Fibroblast of the conjunctiva (primary cell): ENCODE measurements around the gene LMCD1.
A peak's percentile ranks its signal among the peaks of the same experiment; 100 is the strongest.

Experiments used
- DNase-seq: peaks from one replicate; pipeline ENCODE4 v3.0.0-alpha.2; 2010; ENCODE audit warnings: low read depth

LMCD1 gene

DNA sequence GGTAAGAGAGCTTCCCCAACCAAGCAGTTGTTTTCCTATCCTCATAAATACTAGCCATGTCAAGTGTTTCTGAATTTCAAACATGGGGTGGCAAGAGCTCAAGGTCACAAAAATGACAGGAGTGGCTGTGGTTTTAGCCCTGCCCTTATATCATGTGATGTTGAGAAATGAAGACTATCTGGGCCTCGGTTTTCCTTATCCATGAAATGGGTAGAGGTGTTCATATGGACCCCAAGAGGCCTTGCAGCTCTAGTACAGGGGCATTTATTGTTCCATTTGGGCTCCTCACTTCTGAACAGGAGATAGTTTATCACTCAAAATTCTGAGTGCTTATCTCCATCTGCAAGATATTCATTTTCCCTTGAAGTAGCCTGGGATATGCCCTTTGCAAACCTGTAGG, 35.8 kb downstream of the LMCD1 start:
- DNase-seq: no peak

GRCh38 chr3:8538223-8538622, 36.6 kb downstream of the LMCD1 start:
- no peak for DNase-seq

GRCh38 chr3:8538913-8539312, 37.3 kb downstream of the LMCD1 start:
- no peak for DNase-seq

GRCh38 chr3:8539419-8539818, 37.8 kb downstream of the LMCD1 start:
- no peak for DNase-seq

DNA sequence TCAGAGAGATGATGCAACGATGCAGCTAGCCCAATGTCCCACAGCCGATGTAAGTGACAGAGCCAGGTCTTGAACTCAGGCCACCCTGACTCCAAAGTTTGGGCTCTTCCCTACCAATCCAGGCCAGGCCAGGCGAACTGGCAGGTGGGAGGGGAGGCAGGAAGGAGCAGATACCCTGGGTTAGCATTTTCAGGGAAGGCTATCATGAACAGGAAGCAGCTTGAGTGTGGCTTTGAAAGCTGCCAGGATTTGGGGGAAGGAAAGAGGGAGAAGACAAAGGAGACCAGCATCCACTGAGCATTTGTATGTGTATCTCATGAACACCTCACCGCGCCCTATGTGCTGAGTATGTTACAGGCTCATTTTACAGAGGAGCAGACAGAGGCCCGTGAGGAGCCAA, 38.8 kb downstream of the LMCD1 start:
- DNase-seq: no peak

DNA sequence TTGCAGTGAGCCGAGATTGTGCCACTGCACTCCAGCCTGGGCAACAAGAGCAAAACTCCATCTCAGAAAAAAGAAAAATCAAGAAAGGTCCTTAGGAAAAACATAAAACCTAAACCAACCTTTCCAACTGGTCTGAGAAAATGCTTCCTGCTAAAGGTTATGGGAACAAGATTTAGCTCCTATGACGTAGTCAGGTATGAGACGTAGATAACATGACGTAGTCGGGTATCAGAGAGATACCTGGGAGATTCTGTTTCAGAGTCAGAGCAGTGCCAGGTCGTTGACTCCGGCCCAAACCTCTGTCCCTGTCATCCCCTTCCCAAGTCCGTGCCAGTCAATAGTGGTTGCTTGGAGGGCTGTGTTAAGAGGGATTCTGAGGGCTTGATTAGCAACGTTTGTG, 39.9 kb downstream of the LMCD1 start:
- DNase-seq: no peak

DNA sequence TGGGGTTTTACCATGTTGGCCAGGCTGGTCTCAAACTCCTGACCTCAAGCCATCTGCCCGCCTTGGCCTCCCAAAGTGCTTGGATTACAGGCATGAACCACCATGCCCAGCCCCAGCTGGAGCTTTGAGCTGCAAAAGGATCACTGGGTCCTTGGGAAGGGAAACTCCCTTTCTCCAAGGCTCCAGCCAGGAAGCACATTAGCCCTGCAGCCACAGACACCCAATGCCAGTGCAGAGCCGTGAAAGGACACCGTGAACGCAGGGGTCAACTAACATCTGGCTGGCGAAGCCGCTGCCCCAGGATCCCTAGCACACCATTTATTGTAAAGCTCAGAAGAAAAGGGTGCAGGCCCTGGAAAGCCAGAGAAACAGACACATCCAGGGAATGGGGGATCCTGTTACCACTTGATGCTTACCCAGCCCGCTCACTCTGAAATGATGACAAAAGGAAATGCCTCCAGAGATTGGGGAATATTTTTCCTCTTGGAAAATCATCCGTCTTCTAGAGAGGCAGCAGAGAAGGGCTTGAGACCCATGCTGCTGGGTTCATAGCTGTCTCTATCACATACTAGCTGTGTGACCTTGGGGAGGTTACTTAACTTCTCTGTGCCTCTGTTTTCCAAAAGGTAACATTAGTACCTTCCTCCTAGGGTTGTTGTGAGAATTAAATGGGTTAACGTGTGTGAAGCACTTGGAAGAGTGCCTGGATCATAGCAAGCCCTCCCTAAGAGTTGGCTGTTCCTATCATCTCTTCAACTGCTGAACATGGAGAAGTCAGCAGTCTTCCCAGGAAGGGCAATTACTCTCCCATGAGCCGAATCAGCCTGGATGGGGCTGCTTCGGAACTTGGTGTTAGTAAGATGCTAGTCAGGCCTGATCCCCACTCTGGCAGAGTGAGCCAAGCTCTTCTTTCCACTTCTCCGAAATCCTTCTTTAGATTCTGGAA, 40.8 kb downstream of the LMCD1 start:
- DNase-seq: no peak

GRCh38 chr3:8546609-8547008, 45.0 kb downstream of the LMCD1 start:
- DNase-seq: no peak

DNA sequence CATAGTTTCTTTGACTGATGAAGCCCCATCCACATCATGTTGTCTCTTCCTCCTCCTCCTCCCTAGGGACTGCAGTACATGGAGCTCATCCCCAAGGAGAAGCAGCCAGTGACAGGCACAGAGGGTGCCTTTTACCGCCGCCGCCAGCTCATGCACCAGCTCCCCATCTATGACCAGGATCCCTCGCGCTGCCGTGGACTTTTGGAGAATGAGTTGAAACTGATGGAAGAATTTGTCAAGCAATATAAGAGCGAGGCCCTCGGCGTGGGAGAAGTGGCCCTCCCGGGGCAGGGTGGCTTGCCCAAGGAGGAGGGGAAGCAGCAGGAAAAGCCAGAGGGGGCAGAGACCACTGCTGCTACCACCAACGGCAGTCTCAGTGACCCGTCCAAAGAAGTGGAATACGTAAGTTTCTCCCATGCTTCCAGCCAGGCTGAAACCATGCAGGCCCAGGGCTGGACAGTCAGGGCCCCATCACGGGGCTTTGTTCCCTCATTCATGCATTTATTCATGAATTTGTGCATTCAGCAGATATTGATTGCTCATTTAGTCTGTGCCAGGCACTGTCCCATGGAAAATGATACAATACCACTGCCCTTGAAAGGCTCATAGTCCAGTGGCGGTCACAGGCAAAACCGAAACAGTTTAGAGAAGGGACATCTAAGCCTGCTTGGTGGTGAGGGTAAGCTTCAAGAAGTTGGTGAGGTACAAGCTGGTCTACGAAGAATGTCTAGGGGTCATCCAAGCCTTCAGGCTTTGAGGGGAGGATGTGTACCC, 47.1 kb downstream of the LMCD1 start:
- DNase-seq: no peak

GRCh38 chr3:8549354-8549753, 47.7 kb downstream of the LMCD1 start:
- no peak for DNase-seq

- DNase-seq: no peak
Observed at GRCh38 chr3:8550611-8551010, 49.0 kb downstream of the LMCD1 start.

DNA sequence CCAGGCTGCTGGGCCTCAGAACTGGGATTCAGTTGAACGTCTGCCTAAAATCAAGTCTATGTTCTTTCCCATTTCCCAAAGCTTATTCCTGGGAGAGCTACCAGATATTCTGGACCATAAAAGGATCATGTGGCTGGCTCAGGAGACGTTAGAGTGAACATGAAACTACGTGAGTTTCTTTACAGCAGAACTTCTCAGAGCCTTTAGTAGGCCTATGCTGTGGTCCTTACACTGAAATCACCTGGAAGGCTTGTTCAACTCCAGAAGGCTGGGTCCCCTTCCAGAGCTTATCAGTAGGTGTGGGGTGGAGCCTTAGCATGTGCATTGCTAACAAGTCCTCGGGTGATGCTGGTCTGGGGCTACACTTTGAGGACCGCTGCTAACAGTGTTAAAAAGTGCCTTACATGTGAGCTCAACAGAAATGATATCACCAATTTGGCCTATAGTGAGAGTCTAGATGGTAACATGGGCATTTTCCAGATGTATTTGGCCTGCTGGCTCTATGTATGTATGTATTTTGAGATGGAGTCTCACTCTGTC, 50.7 kb downstream of the LMCD1 start:
- no peak for DNase-seq

DNA sequence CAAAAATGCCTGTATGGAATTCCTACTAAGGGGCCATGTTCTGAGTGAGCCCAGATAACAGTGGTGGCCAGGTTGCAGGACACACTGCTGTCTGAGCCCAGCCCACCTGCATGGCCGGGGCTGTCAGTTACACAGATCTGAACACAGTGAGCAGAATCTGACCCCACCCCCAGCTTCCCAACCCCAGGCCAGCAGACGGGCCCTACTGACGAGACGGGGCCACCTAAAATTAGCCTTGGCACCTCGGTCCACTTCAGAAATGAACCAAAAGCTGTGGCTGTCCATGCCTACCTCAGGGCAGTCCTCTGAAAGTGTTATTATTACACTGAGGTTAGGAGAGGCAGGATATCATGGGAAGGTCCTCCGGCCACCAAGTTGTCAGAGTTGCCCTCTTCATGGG, 51.8 kb downstream of the LMCD1 start:
- DNase-seq: no peak

GRCh38 chr3:8554696-8555095, 53.1 kb downstream of the LMCD1 start:
- DNase-seq: no peak

- DNase-seq: peak; percentile 51
Observed at GRCh38 chr3:8555113-8555661, 53.6 kb downstream of the LMCD1 start.

DNA sequence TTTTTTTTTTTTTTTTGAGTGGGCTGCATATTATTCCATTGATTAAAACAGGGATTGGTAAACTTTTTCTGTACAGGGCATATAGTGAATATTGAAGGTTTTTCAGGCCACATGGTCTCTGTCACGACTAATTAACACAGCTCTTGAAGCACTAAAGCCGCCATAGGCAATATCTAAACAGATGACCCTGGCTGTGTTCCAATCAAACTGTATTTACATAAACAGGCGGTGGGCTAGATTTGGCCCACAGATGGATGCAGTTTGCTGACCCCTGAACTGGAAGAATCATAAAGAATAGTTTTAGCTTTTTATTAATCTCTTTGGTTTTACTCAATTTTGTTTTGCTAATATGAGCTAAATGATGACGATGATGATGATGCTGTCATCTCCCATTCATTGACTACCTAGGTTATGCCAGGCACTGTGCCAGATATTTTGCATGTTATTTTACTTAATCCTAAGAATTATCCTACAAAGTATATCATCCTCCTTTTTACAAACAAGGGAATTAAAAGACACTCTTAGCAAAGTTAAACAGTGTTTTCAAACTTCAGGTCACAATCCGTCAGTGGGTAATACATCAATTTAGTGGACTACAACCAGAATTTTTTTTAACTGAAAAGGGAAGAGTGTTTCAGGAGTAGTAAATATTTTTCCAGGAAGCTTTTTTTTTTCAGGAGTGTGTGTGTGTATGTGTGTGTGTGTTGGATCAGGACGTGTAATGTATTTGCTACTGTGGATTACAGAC, 54.3 kb downstream of the LMCD1 start:
- DNase-seq: no peak

- DNase-seq: no peak
Observed at GRCh38 chr3:8556473-8556869, 54.8 kb downstream of the LMCD1 start.

GRCh38 chr3:8557298-8557697, 55.7 kb downstream of the LMCD1 start:
- DNase-seq: peak; percentile 14

GRCh38 chr3:8558645-8559044, 57.0 kb downstream of the LMCD1 start:
- no peak for DNase-seq

DNA sequence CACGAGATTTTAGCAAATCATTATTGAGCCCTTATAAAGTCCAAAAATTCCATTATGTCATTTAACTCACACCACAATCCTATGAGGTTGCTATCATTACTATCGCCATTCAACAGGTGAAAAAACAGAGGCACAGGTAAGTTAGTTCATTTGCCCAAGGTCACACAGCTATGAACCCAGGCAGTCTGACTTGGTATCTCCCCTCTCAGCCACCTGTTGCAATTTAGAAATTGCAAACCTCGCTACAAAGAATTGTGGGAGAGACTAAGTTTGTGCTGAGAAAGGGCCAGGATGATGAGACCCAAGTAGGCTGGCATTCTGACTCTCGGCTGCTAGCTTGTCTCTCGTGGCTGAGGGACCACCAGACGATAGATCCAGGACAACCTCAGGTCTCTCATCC, 57.7 kb downstream of the LMCD1 start:
- DNase-seq: no peak

- DNase-seq: peak; percentile 67
Observed at GRCh38 chr3:8560366-8561007, 58.9 kb downstream of the LMCD1 start.
